ENCODE data around the gene GRB7. TPM values are rescaled to one million over a fixed set of nuclear protein-coding genes. Genes with fewer than 3 reads are reported as not detected.
A peak's percentile ranks its signal among the peaks of the same experiment; 100 is the strongest.

Gene GRB7
- total and polyA plus RNA-seq, 9 of the 15 experiments (the other 6 are each of a cell fraction or from before 2014, with no cell fraction given) = 0.04 to 6.2 (median 2.2) TPM

- no peak for TF ChIP-seq ZNF584 (CRISPR knock-in tag; IDR thresholded peaks at IDR 0.05; ENCODE audit: low read depth)
- TF ChIP-seq RCOR1 (IDR thresholded peaks at IDR 0.05; ENCODE audit: borderline replicate concordance in 1 of 2, low read depth in 2 of 2, low read length in 2 of 2) = 0 out of 4 replicates have a peak, but pooled peaks have one; percentile 15 to 28
- TF ChIP-seq ETV6 (IDR thresholded peaks at IDR 0.05; ENCODE audit: borderline replicate concordance in 1 of 2, low read depth in 2 of 2, low read length in 1 of 2) = 0 out of 4 replicates have a peak, but pooled peaks of 1 of the 2 experiments have one; percentile 43
- TF ChIP-seq ETV6 (CRISPR knock-in tag; IDR thresholded peaks at IDR 0.05; ENCODE audit: borderline replicate concordance) = no peak
- 0 out of 2 replicates have a peak, but pooled peaks have one; percentile 17 for TF ChIP-seq KLF1 (tag; IDR thresholded peaks at IDR 0.05)
- peak; percentile 94 for TF ChIP-seq VEZF1 (CRISPR knock-in tag; IDR thresholded peaks at IDR 0.05)
- TF ChIP-seq ETS1 (conservative IDR thresholded peaks at IDR 0.05; ENCODE audit: control insufficient read depth, low read depth, low read length) = peak; percentile 7; the same call in 1 of the 2 replicates
- no peak for TF ChIP-seq SMARCA5 (IDR thresholded peaks at IDR 0.05)
- 0 out of 2 replicates have a peak, but pooled peaks have one; percentile 28 for TF ChIP-seq RREB1 (CRISPR knock-in tag; IDR thresholded peaks at IDR 0.05)
- peak; percentile 82 to 93 (median 92) for TF ChIP-seq CTCF (IDR thresholded peaks at IDR 0.05 in 2 of 3, conservative IDR thresholded peaks at IDR 0.05 in 1 of 3; ENCODE audit: insufficient read depth in 2 of 3, low read depth in 1 of 3, low read length in 3 of 3)
- no peak for TF ChIP-seq ZNF232 (CRISPR knock-in tag; IDR thresholded peaks at IDR 0.05)
- 0 out of 2 replicates have a peak, but pooled peaks have one; percentile 7 for TF ChIP-seq JUNB (CRISPR knock-in tag; conservative IDR thresholded peaks at IDR 0.05)
Observed at GRCh38 chr17:39754161-39754957, 16.6 kb downstream of the GRB7 start (continued).

All from K562 (cell line).